Posterior vena cava (tissue), 2 donors: ENCODE results near the gene ZNF444. TPM values are rescaled to one million over a fixed set of nuclear protein-coding genes. Genes with fewer than 3 reads are reported as not detected.
A peak's percentile ranks its signal among the peaks of the same experiment; 100 is the strongest.
"Not testable (repeated sequence)": the region's sequence is repeated elsewhere in the genome, so short reads cannot be mapped to it uniquely, and the experiment has no call there.

Experiments
- DNase-seq: peaks from one replicate; pipeline ENCODE4 v3.0.0-alpha.2; 2020; ENCODE audit warnings: low spot score
- intact Hi-C, 2 donors: fragments of 100-400 bp; cut with DNase I; formaldehyde crosslinking; loops; one replicate each; pipeline versions ENCODE4 v1.14.1 to v1.14.2; 2022 to 2023
- total RNA-seq, 2 donors: library from RNA; stranded (reverse); fragmentation: NEBNext Ultra II Directional; extraction: Animal tissue kit (Norgen Biotek cat#: 25700); gene quantifications; one replicate each; pipeline ENCODE4 v1.2.1, GENCODE V29; 2021
- donor health status: DM: yes; HTN: yes; CAD: no.
- donor health status: DM: yes; HTN: yes; CAD: no.

Gene ZNF444
- total RNA-seq, 2 donors from 2014 or later = 17.8 to 23.8 TPM

DNA sequence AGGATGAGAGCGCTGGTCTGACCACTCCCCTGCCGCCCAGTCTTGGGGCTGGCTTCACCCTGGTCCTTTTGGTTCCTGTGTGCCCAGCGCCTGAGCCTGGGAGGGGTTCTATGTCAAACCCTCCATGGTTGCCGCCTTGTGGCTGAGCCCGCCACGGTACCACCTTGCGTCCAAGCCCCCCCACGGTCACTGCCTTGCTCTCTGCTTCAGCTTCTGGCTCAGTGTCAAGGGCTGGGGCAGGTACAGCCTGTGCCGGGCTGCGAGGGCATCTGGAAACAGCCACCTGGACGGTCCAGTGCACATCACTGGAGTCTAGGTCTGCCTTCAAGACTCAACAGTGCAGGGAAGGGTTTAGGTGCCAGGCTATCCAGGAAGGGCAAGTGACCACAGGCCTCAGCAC, 20.4 kb downstream of the ZNF444 start:
- intact Hi-C loops = no loop called here

DNA sequence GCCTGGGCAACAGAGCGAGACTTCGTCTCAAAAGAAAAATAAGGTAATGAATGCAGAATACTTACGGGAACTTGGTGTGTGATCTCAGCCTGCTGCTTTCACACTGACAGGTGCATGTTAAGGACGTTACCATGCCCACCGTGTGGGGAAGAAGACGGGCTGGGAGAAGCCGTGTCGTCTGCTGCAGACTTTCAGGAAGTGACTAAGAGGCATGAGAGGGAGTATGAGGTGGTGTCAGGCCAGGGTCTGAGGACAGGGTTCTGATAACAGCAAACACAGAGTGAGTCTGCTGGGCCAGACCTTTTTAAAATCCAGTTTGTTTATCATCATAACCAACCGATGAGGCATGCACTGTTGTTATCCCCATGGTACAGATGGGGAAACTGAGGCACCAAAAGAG, 21.2 kb downstream of the ZNF444 start:
- DNase-seq = no peak

More for the DNA sequence above, 20.4 kb downstream of the ZNF444 start:
- no peak for DNase-seq

DNA sequence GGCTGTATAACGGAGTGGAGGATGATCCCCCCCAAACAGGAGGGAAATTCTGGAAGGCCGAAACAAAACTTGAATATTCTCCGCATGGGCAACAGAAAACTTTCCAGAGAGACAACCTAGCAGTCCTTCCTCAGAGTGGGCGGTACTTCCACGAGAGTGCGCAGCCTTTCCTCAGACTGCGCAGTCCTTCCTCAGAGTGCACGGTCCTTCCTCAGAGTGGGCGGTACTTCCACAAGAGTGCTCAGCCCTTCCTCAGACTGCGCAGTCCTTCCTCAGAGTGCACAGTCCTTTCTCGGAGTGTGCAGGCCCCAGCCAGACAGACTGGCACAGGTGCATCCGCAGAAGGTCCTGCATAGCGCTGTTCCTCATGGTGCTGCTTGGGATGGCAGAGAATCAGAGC, 22.0 kb downstream of the ZNF444 start:
- no peak for DNase-seq

More for the DNA sequence above, 21.2 kb downstream of the ZNF444 start:
- intact Hi-C loops = no loop called here

GRCh38 chr19:56167064-56167578, 26.0 kb downstream of the ZNF444 start:
- DNase-seq = no peak
- intact Hi-C loops = no loop called here

More for the DNA sequence above, 22.0 kb downstream of the ZNF444 start:
- intact Hi-C loops = no loop called here

DNA sequence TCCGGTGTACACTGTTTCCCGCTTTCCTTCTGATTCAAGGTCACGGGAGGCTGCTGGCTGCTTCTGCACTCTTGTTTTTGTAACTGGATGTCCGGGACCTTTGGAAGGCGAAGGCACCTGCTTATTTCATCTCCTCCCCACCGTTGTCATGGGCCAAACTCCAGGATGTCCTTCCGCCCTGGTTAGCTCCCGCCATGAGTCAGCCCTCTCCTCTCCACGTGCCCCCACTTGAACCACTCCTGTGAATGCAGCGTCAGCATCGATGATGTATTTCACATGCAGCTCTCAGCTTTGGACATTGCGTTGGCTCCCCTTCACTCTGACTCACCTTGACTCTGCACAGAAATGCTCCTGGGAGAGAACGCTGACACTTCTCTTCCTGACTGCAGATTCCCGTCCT, 29.2 kb downstream of the ZNF444 start:
- DNase-seq = no peak
- intact Hi-C loops = loop anchor here in 1 of 2 donors (5.0 kb wide), 1 partner anchor 93 kb away; no protein-coding TSS in a partner anchor

DNA sequence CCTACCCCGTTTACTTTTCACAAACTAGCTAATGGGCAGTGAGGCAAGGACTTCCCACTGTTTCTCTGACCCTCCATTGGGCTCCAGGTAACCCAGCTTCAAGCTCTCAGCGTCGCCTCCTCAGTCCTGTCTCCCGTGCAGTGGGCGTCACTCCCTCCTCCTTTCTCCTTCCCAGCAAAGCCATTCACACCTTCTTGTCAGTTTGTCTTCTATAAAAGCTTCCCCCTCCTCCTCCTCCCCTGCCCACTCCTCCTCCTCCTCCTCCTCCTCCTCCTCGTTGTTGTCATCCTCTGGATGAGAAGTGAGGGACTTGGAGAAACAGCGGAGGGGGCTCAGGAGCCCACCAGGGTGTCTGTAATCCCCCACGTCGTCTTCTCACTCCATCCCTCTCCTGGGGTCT, 33.0 kb downstream of the ZNF444 start:
- intact Hi-C loops = loop anchor here (2.0 to 5.0 kb wide), 2 partner anchors 95 to 97 kb away; no protein-coding TSS in a partner anchor

DNA sequence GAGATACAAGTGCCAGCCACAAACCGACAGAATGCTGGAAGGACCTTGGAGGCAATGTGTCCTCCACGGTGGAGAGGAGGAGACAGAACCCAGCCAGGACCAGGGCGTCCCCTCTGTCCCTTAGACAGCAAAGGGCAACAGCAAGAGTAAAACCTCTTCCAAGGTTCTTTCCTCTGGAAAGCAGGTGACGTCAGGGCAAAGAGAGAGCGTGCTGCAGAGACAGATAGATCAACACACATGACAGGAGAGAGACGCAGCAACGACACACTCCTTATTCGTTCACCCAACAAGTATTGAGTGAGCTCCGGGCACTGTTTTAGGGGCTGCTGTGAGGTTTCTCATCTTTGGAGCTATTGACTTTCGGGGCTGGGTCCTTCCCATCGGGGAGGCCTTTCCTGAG, 33.5 kb downstream of the ZNF444 start:
- intact Hi-C loops = loop anchor here (2.0 to 5.0 kb wide), 2 partner anchors 96 to 97 kb away; no protein-coding TSS in a partner anchor

More for the DNA sequence above, 33.0 kb downstream of the ZNF444 start:
- no peak for DNase-seq

GRCh38 chr19:56175861-56176307, 34.8 kb downstream of the ZNF444 start, which contains the start of gene GALP:
Gene GALP (plus strand): TSS chr19:56176008. CDS start chr19:56177109, 1,101 bp downstream.
- intact Hi-C loops = loop anchor here in 1 of 2 donors (2.0 kb wide), 1 partner anchor 97 kb away; no protein-coding TSS in a partner anchor
- DNase-seq = not testable (repeated sequence)

More for the DNA sequence above, 33.5 kb downstream of the ZNF444 start:
- no peak for DNase-seq

DNA sequence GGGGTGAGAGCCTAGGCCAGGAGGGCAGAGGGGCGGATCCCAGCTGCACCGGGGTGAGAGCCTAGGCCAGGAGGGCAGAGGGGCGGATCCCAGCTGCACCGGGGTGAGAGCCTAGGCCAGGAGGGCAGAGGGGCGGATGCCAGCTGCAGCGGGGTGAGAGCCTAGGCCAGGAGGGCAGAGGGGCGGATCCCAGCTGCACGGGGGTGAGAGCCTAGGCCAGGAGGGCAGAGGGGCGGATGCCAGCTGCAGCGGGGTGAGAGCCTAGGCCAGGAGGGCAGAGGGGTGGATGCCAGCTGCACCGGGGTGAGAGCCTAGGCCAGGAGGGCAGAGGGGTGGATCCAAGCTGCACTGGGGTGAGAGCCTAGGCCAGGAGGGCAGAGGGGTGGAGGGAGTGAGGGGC, 35.2 kb downstream of the ZNF444 start:
- intact Hi-C loops, DNase-seq: not testable (repeated sequence)

- no peak for DNase-seq
- intact Hi-C loops = no loop called here
Measured at GRCh38 chr19:56176881-56177280, 35.8 kb downstream of the ZNF444 start.

GRCh38 chr19:56177564-56178243, 36.6 kb downstream of the ZNF444 start:
- intact Hi-C loops = no loop called here
- DNase-seq = no peak

GRCh38 chr19:56189785-56190184, 48.7 kb downstream of the ZNF444 start:
- intact Hi-C loops = no loop called here

DNA sequence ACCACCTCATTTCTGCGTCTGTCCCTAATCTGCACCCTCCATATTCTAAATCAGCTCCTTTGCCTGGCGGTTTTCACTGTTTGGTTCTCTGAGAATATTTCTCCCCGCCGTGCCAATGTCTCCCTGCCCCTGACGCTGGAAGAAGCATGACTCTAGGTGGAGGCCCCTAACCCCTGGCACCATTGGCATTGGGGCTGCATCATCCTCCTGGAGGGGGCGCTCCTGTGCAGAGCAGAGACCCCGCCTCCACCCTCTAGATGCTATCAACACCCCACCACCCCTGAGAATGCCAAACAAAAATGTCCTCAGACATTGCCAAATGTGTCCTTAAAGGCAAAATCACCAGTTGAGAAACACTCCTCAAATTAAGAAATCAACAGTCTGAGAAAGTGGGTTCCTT, 50.0 kb downstream of the ZNF444 start:
- no peak for DNase-seq
- intact Hi-C loops = no loop called here

More at GRCh38 chr19:56189785-56190184, 48.7 kb downstream of the ZNF444 start:
- no peak for DNase-seq

DNA sequence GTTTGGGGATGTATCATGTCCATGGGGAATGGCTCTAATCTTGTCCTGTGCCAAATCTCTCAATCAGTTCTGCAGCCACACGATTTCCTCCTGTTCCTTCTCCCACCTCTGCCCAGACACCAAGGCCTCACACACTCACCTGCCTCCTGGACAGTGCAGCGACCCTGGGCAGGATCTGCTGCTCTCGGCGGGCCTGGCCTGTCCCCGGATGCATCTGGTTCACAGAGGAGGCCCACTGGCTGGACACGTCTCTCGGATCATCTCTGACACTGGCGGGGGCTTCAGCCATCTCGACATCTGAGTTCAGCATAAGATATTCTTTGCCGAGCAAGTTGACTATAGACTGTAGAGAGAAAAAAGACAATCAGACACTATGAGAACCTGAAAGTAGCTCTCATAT, 50.6 kb downstream of the ZNF444 start:
- DNase-seq = no peak
- intact Hi-C loops = no loop called here

DNA sequence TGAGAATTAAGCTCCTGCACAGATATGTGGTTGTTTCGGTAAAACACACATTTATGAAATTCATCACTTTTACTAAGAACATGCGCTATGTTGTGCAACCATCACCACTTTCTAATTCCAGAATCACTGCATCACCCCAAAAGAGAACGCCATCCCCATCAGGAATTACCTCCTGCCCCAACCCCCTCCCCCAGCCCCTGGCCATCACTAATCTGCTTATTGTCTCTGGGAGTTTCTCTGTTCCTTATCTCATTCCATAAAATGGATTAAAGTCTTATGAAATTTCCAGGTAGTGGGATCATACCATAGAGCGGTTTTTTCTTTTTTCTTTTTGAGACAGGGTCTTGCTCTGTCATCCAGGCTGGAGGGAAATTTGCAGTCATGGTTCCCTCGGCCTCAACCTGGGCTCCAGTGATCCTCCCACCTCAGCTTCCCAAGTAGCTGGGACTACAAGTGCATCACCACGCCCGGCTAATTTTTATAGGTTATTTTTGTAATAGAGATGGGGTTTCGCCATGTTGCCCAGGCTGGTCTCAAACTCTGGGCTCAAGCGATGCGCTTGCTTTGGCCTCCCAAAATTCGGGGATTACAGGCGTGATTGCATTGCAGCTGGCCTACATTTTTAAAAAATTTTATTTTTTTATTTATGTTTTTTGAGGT, 53.0 kb downstream of the ZNF444 start:
- intact Hi-C loops = no loop called here
- no peak for DNase-seq

- DNase-seq, intact Hi-C loops: not testable (repeated sequence)
Measured at GRCh38 chr19:56197646-56198045, 56.6 kb downstream of the ZNF444 start, which contains the start of gene ZSCAN5B. Gene ZSCAN5B (minus strand): TSS chr19:56197783. CDS start chr19:56193052, 4,731 bp downstream.

DNA sequence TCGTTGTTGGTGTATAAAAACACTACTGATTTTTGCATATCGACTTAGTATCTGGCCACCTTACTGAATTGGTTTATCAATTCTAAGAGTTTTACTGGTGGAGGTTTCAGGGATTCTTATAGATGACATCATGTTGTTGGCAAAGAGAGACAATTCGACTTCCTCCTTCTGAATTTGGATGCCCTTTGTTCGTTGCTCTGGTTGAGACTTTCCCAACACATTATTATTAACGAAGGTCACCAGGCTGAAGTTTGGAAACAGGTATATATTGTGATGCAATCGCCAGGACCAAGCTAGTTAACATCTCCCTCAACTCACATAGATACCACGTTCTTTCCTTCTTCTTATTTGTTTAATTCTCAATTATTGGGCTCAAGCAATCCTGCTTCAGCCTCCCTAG, 58.6 kb downstream of the ZNF444 start:
- no peak for DNase-seq
- intact Hi-C loops = no loop called here

- no peak for DNase-seq
- intact Hi-C loops = no loop called here
Measured at GRCh38 chr19:56201973-56202372, 60.9 kb downstream of the ZNF444 start, which contains the start of gene ZSCAN5C. Gene ZSCAN5C (plus strand): TSS chr19:56202273. CDS start chr19:56205914, 3,641 bp downstream.

DNA sequence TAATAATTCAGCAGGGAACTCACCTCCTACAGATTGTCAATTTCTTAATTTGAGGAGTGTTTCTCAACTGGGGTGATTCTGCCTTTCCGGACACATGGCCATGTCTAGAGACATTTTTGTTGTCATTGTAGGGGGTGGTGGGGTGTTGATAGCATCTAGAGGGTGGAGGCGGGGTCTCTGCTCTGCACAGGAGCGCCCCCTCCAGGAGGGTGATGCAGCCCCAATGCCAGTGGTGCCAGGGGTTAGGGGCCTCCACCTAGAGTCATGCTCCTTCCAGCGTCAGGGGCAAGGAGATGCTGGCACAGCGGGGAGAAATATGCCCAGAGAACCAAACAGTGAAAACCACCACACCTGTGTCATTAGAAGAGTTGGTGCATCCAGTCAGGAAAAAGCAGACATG, 66.5 kb downstream of the ZNF444 start:
- intact Hi-C loops = not testable (repeated sequence)
- DNase-seq = peak; percentile 25

DNA sequence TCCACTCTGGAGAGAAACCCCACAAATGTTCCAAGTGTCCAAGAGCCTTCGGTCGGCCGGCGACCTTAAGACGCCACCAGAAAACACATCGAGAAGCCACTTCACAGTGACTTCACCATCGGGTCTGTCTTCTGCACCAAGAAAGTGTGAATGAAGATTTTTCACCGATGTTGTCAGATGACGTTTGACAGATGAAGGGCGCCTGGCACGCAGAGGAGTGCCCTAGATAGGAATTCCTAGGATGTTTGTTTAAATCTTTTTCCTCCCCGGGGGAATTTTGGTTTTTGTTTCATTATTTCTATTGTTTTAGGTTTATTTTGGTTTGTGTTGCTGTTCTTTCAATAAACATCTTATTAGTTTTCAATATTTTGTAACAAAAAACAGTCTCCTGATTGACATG, 68.0 kb downstream of the ZNF444 start:
- intact Hi-C loops = no loop called here
- DNase-seq = peak; percentile 20
